Neural progenitor cell (in vitro differentiated cells): Measurements from ENCODE around the gene POLR2E. TPM values are rescaled to one million over a fixed set of nuclear protein-coding genes. Genes with fewer than 3 reads are reported as not detected.
A peak's percentile ranks its signal among the peaks of the same experiment; 100 is the strongest.

Source experiments
- DNase-seq: peaks from one replicate; pipeline ENCODE4 v3.0.0-alpha.2; 2016; ENCODE audit warnings: low spot score
- H2AFZ ChIP-seq: fragments of 200-600 bp; sonication (generic); replicated peaks from 2 replicates; pipeline ENCODE4 v1.6.1; 2016; ENCODE audit warnings: antibody characterized with exemption
- H3F3A ChIP-seq: fragments of 200-600 bp; sonication (generic); 2 replicates; pipeline ENCODE4 v1.6.1; 2016; ENCODE audit warnings: antibody characterized with exemption, low read depth
- H3K27ac ChIP-seq: fragments of 200-600 bp; sonication (generic); 2 replicates; pipeline ENCODE4 v1.5.1; 2016; ENCODE audit warnings: mild to moderate bottlenecking
- H3K27me3 ChIP-seq: fragments of 200-600 bp; sonication (generic); 2 replicates; pipeline ENCODE4 v1.6.1; 2016; ENCODE audit warnings: mild to moderate bottlenecking, moderate library complexity
- H3K36me3 ChIP-seq: fragments of 200-600 bp; sonication (generic); 2 replicates; pipeline ENCODE4 v1.5.1; 2016
- H3K4me1 ChIP-seq: fragments of 200-600 bp; sonication (generic); 2 replicates; pipeline ENCODE4 v1.6.1; 2016; ENCODE audit warnings: mixed run types
- H3K4me2 ChIP-seq: fragments of 200-600 bp; sonication (generic); 2 replicates; pipeline ENCODE4 v1.6.1; 2016
- H3K4me3 ChIP-seq: fragments of 200-600 bp; sonication (generic); 2 replicates; pipeline ENCODE4 v1.5.1; 2016
- H3K79me2 ChIP-seq: fragments of 200-600 bp; sonication (generic); 2 replicates; pipeline ENCODE4 v1.6.1; 2016; ENCODE audit warnings: low read depth
- H3K9ac ChIP-seq: fragments of 200-600 bp; sonication (generic); 2 replicates; pipeline ENCODE4 v1.6.1; 2016
- H3K9me3 ChIP-seq: fragments of 200-600 bp; sonication (generic); 2 replicates; pipeline ENCODE4 v1.5.1; 2016; ENCODE audit warnings: low read depth
- H4K20me1 ChIP-seq: fragments of 200-600 bp; sonication (generic); 2 replicates; pipeline ENCODE4 v1.6.1; 2016; ENCODE audit warnings: low read depth
- H3K27ac Mint-ChIP-seq: 3 replicates; pipeline ENCODE4 v1.8.0; 2021; ENCODE audit warnings: mixed read lengths
- H3K27me3 Mint-ChIP-seq: 2 replicates; pipeline ENCODE4 v1.8.0; 2022; ENCODE audit warnings: low read depth, mild to moderate bottlenecking, inconsistent platforms, moderate library complexity, mixed read lengths; ENCODE audit not compliant: insufficient read depth
- H3K36me3 Mint-ChIP-seq: 3 replicates; pipeline ENCODE4 v1.8.0; 2021; ENCODE audit warnings: mixed read lengths
- H3K4me1 Mint-ChIP-seq: 3 replicates; pipeline ENCODE4 v1.8.0; 2021; ENCODE audit warnings: mixed read lengths
- H3K4me3 Mint-ChIP-seq: 3 replicates; pipeline ENCODE4 v1.8.0; 2021; ENCODE audit warnings: mild to moderate bottlenecking, moderate library complexity, mixed read lengths
- H3K9me3 Mint-ChIP-seq: 3 replicates; pipeline ENCODE4 v1.8.0; 2020; ENCODE audit warnings: mixed read lengths
- CTCF ChIP-seq: fragments of 200-600 bp; sonication (generic); IDR thresholded peaks from 2 replicates; pipeline ENCODE4 v1.5.1; 2017; ENCODE audit warnings: antibody characterized with exemption, mild to moderate bottlenecking
- EZH2 ChIP-seq: fragments of 200-600 bp; sonication (generic); IDR thresholded peaks from 2 replicates; pipeline ENCODE4 v1.6.1; 2017; ENCODE audit warnings: antibody characterized with exemption, mild to moderate bottlenecking, moderate library complexity
- EZH2phosphoT487 ChIP-seq: fragments of 200-600 bp; sonication (generic); IDR thresholded peaks from 2 replicates; pipeline ENCODE4 v1.6.1; 2017; ENCODE audit warnings: antibody characterized with exemption
- total RNA-seq: library from RNA; depleted of rRNA; stranded (reverse); fragments of >200 nt; gene quantifications from 2 replicates; pipeline ENCODE4 v1.2.3, GENCODE V29; 2015; ENCODE audit warnings: low replicate concordance

The POLR2E gene
- total RNA-seq, 1 donor from 2014 or later = 98.8 TPM

GRCh38 chr19:1066748-1067340, 28.3 kb downstream of the POLR2E start, which contains the start of gene ARHGAP45:
Gene ARHGAP45 (plus strand): TSS chr19:1067167. CDS start chr19:1067406, 239 bp downstream.
- no peaks in the 10 kb centered on the region for H3K36me3 ChIP-seq
- TF ChIP-seq EZH2phosphoT487 (no peak), CTCF (no peak), EZH2 (no peak)
- H3K9me3 ChIP-seq = no peaks in the 10 kb centered on the region
- H3K27me3 ChIP-seq = peaks cover 86% of the 10 kb centered on the region
- Mint-ChIP-seq H3K27ac (no peak within 1 kb of the TSS), H3K9me3 (peaks cover 2% of the 10 kb centered on the region), H3K4me3 (peak within 1 kb of the TSS; percentile 75), H3K36me3 (no peaks in the 10 kb centered on the region), H3K4me1 (peaks cover 12% of the 10 kb centered on the region), H3K27me3 (peaks cover 37% of the 10 kb centered on the region)
- no peak within 1 kb of the TSS for H2AFZ ChIP-seq
- no peak within 1 kb of the TSS for H3K27ac ChIP-seq
- H3F3A ChIP-seq = peaks cover 37% of the 10 kb centered on the region
- peaks cover 12% of the 10 kb centered on the region for H3K4me1 ChIP-seq
- no peaks in the 10 kb centered on the region for H3K79me2 ChIP-seq
- H3K9ac ChIP-seq = no peak within 1 kb of the TSS
- H3K4me3 ChIP-seq = peak within 1 kb of the TSS; percentile 48
- H3K4me2 ChIP-seq = peak within 1 kb of the TSS; percentile 89
- H4K20me1 ChIP-seq = peaks cover 21% of the 10 kb centered on the region
- peak; percentile 52 for DNase-seq

- H3K27me3 Mint-ChIP-seq = peaks cover 34% of the 10 kb centered on the region
- H2AFZ ChIP-seq = no peak overlapping the region
- H4K20me1 ChIP-seq = peaks cover 16% of the 10 kb centered on the region
- peak; percentile 44 for DNase-seq
- peaks cover 12% of the 10 kb centered on the region for H3K4me1 ChIP-seq
- no peak for TF ChIP-seq CTCF
- TF ChIP-seq EZH2 = no peak
- no peak for TF ChIP-seq EZH2phosphoT487
- no peaks in the 10 kb centered on the region for H3K36me3 ChIP-seq
- peak overlapping the region; percentile 89 for H3K4me2 ChIP-seq
- no peaks in the 10 kb centered on the region for H3K9me3 Mint-ChIP-seq
- H3K27me3 ChIP-seq = peaks cover 80% of the 10 kb centered on the region
- H3K27ac Mint-ChIP-seq = no peak overlapping the region
- peaks cover 31% of the 10 kb centered on the region for H3F3A ChIP-seq
- no peak overlapping the region for H3K4me3 Mint-ChIP-seq
- H3K4me1 Mint-ChIP-seq = peaks cover 9% of the 10 kb centered on the region
- no peak overlapping the region for H3K9ac ChIP-seq
- H3K79me2 ChIP-seq = no peaks in the 10 kb centered on the region
- peak overlapping the region; percentile 48 for H3K4me3 ChIP-seq
- no peaks in the 10 kb centered on the region for H3K9me3 ChIP-seq
- no peak overlapping the region for H3K27ac ChIP-seq
- no peaks in the 10 kb centered on the region for H3K36me3 Mint-ChIP-seq
Observed at GRCh38 chr19:1066251-1066747, 28.9 kb downstream of the POLR2E start.

- Histone ChIP-seq H3K9ac (no peak overlapping the region), H3K4me2 (no peak overlapping the region), H3K79me2 (no peaks in the 10 kb centered on the region), H3F3A (peaks cover 26% of the 10 kb centered on the region), H2AFZ (no peak overlapping the region), H3K4me1 (peaks cover 12% of the 10 kb centered on the region), H3K9me3 (no peaks in the 10 kb centered on the region), H3K36me3 (no peaks in the 10 kb centered on the region), H3K4me3 (no peak overlapping the region), H3K27me3 (peaks cover 74% of the 10 kb centered on the region), H3K27ac (no peak overlapping the region), H4K20me1 (peaks cover 16% of the 10 kb centered on the region)
- no peaks in the 10 kb centered on the region for H3K36me3 Mint-ChIP-seq
- H3K9me3 Mint-ChIP-seq = no peaks in the 10 kb centered on the region
- TF ChIP-seq EZH2 = no peak
- TF ChIP-seq EZH2phosphoT487 = no peak
- no peak for TF ChIP-seq CTCF
- peaks cover 32% of the 10 kb centered on the region for H3K27me3 Mint-ChIP-seq
- H3K27ac Mint-ChIP-seq = no peak overlapping the region
- H3K4me1 Mint-ChIP-seq = peaks cover 9% of the 10 kb centered on the region
- no peak overlapping the region for H3K4me3 Mint-ChIP-seq
- no peak for DNase-seq
Observed at GRCh38 chr19:1065606-1066109, 29.5 kb downstream of the POLR2E start.
